PC-9 (cell line): Measurements from ENCODE around the gene RPS2. TPM values are rescaled to one million over a fixed set of nuclear protein-coding genes. Genes with fewer than 3 reads are reported as not detected.

Source experiments
- BruUV-seq: library from RNA; stranded (reverse); fragments of 400-500 nt; replicated peaks from 2 replicates; lab custom pipeline; 2021; lab: Mats Ljungman, UMichigan
- CTCF ChIA-PET: fragments of 300-600 bp; sonication (Branson Sonifier 250); formaldehyde crosslinking; loops from one replicate; lab custom pipeline; 2022; ENCODE audit warnings: antibody characterized with exemption; lab: Charles Lee
- POLR2A ChIA-PET: fragments of 300-600 bp; sonication (Branson Sonifier 250); formaldehyde crosslinking; loops from one replicate; lab custom pipeline; 2022; ENCODE audit warnings: antibody characterized with exemption; ENCODE audit not compliant: unreplicated experiment; lab: Charles Lee
- DNase-seq, 2 experiments: peaks; one replicate each; pipeline versions ENCODE4 v3.0.0 to v3.0.0-alpha.2; 2015 to 2022; ENCODE audit warnings: mixed read lengths in 1 of 2
- H2AFZ ChIP-seq: fragments of 200-600 bp; sonication (generic); 2 replicates; pipeline ENCODE4 v1.8.1; 2017; ENCODE audit warnings: antibody characterized with exemption
- H3F3A ChIP-seq: fragments of 200-600 bp; sonication (generic); 2 replicates; pipeline ENCODE4 v1.8.1; 2017; ENCODE audit warnings: antibody characterized with exemption, mild to moderate bottlenecking, low read depth; ENCODE audit not compliant: insufficient read depth
- H3K27ac ChIP-seq: fragments of 200-600 bp; sonication (generic); 2 replicates; pipeline ENCODE4 v1.6.1; 2016; ENCODE audit warnings: mixed run types
- H3K27me3 ChIP-seq: fragments of 200-600 bp; sonication (generic); 2 replicates; pipeline ENCODE4 v1.6.1; 2016; ENCODE audit warnings: low read depth, mixed run types; ENCODE audit not compliant: insufficient read depth
- H3K36me3 ChIP-seq: fragments of 200-600 bp; sonication (generic); 2 replicates; pipeline ENCODE4 v1.6.1; 2016; ENCODE audit warnings: low read depth, mixed run types
- H3K4me1 ChIP-seq: fragments of 200-600 bp; sonication (generic); replicated peaks from 2 replicates; pipeline ENCODE4 v1.6.1; 2016; ENCODE audit warnings: mixed run types; ENCODE audit not compliant: insufficient read depth
- H3K4me2 ChIP-seq: fragments of 200-600 bp; sonication (generic); 2 replicates; pipeline ENCODE4 v1.6.1; 2017; ENCODE audit warnings: mixed run types
- H3K4me3 ChIP-seq: fragments of 200-600 bp; sonication (generic); 2 replicates; pipeline ENCODE4 v1.6.1; 2016; ENCODE audit warnings: mixed run types
- H3K79me2 ChIP-seq: fragments of 200-600 bp; sonication (generic); 2 replicates; pipeline ENCODE4 v1.6.1; 2017; ENCODE audit warnings: low read depth, mixed run types
- H3K9me2 ChIP-seq: fragments of 200-600 bp; sonication (generic); 2 replicates; pipeline ENCODE4 v1.8.1; 2017; ENCODE audit warnings: mild to moderate bottlenecking; ENCODE audit not compliant: insufficient read depth
- H3K9me3 ChIP-seq: fragments of 200-600 bp; sonication (generic); 2 replicates; pipeline ENCODE4 v1.8.1; 2016; ENCODE audit warnings: low read depth; ENCODE audit not compliant: insufficient read depth
- H4K20me1 ChIP-seq: fragments of 200-600 bp; sonication (generic); 2 replicates; pipeline ENCODE4 v1.8.1; 2017; ENCODE audit not compliant: insufficient read depth
- EZH2 ChIP-seq: fragments of 200-600 bp; sonication (generic); IDR thresholded peaks from 2 replicates; pipeline ENCODE4 v1.8.0; 2017; ENCODE audit warnings: antibody characterized with exemption, low read depth
- intact Hi-C: fragments of 100-400 bp; cut with micrococcal nuclease; formaldehyde crosslinking; loops from one replicate; pipeline ENCODE4 v1.10.0; 2022; ENCODE audit not compliant: unreplicated experiment
- total RNA-seq: library from RNA; stranded (reverse); gene quantifications from 2 replicates; pipeline ENCODE4 v1.2.3, GENCODE V29; 2021
- TF ChIP-seq, protein P1 (sequence below): fragments of 200-600 bp; sonication (generic); conservative IDR thresholded peaks from 2 replicates; pipeline ENCODE4 v1.6.1; 2017; ENCODE audit warnings: mixed run types, antibody characterized with exemption, mild to moderate bottlenecking, moderate library complexity

Gene RPS2
- total RNA-seq, 1 experiment from 2014 or later, result 3,808 TPM

DNA sequence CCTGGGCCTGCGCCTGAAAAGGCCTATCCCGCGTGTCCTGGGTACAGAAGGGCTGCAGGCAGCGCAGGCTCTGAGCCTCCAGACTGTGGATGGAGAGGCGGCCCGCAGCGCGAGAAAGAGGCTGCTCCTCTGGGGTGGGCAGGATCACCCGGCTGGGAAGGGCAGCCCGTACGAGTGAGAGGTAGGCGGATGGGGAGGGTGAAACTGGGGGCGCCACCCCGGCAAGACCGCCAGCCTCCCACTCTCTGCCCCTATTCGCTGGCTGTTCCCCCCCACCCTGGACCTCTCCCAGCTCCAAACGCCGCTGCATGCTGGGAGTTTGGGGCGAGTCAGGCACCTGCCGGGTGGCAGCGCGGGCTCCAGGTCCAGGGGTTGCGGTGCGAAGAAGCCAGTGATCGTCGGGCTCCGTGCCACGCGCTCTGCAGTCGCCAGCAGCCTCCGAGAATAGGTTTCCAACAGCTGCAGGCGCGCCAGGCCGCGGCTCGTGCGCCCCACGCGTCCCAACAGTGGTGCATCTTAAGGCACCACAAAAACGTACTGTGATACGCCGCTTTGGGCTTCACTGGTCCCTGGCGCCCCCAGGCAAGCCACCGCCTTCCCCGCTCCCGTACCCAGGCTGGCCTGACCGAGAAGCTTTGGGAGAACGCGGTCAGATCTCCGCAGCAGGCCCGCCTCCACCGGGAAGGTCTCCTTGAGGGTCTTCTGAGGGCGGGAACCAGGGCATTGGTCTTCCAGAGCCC is 15.6 kb upstream of the RPS2 start:
- no peak for DNase-seq
- peak overlapping the region; percentile 99 for H3K4me2 ChIP-seq
- POLR2A ChIA-PET, result interaction anchor here (0.6 to 1.4 kb wide), 3 partner anchors 16 to 1204 kb away, joined by 4 to 25 read pairs (median 10); partner anchors contain the start of gene RPS2
- no peaks in the 10 kb centered on the region for H3K9me2 ChIP-seq
- no peaks in the 10 kb centered on the region for H3K27me3 ChIP-seq
- H3K4me1 ChIP-seq, result peaks cover 55% of the 10 kb centered on the region
- TF ChIP-seq EZH2, result no peak
- TF ChIP-seq, protein P1, sequence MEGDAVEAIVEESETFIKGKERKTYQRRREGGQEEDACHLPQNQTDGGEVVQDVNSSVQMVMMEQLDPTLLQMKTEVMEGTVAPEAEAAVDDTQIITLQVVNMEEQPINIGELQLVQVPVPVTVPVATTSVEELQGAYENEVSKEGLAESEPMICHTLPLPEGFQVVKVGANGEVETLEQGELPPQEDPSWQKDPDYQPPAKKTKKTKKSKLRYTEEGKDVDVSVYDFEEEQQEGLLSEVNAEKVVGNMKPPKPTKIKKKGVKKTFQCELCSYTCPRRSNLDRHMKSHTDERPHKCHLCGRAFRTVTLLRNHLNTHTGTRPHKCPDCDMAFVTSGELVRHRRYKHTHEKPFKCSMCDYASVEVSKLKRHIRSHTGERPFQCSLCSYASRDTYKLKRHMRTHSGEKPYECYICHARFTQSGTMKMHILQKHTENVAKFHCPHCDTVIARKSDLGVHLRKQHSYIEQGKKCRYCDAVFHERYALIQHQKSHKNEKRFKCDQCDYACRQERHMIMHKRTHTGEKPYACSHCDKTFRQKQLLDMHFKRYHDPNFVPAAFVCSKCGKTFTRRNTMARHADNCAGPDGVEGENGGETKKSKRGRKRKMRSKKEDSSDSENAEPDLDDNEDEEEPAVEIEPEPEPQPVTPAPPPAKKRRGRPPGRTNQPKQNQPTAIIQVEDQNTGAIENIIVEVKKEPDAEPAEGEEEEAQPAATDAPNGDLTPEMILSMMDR, result no peak
- peak overlapping the region; percentile 81; the same call in 1 of the 2 replicates for H2AFZ ChIP-seq
- H3K9me3 ChIP-seq, result no peaks in the 10 kb centered on the region
- BruUV-seq, result no TSS peak
- CTCF ChIA-PET, result interaction anchor here (0.6 kb wide), 1 partner anchor 166 kb away, joined by 3 read pairs; no protein-coding TSS in a partner anchor
- peaks cover 9% of the 10 kb centered on the region for H3K79me2 ChIP-seq
- 0 out of 2 replicates have a peak, but pooled peaks cover 3% of the 10 kb centered on the region for H3K36me3 ChIP-seq
- intact Hi-C loops, result loop anchor here (5.0 kb wide), 2 partner anchors 67 to 162 kb away; partner anchors contain the start of genes NTHL1 and TSC2
- H4K20me1 ChIP-seq, result 0 out of 2 replicates have a peak, but pooled peaks cover 5% of the 10 kb centered on the region
- peaks cover 65% of the 10 kb centered on the region for H3F3A ChIP-seq
- H3K4me3 ChIP-seq, result peak overlapping the region; percentile 55
- H3K27ac ChIP-seq, result peak overlapping the region; percentile 62

DNA sequence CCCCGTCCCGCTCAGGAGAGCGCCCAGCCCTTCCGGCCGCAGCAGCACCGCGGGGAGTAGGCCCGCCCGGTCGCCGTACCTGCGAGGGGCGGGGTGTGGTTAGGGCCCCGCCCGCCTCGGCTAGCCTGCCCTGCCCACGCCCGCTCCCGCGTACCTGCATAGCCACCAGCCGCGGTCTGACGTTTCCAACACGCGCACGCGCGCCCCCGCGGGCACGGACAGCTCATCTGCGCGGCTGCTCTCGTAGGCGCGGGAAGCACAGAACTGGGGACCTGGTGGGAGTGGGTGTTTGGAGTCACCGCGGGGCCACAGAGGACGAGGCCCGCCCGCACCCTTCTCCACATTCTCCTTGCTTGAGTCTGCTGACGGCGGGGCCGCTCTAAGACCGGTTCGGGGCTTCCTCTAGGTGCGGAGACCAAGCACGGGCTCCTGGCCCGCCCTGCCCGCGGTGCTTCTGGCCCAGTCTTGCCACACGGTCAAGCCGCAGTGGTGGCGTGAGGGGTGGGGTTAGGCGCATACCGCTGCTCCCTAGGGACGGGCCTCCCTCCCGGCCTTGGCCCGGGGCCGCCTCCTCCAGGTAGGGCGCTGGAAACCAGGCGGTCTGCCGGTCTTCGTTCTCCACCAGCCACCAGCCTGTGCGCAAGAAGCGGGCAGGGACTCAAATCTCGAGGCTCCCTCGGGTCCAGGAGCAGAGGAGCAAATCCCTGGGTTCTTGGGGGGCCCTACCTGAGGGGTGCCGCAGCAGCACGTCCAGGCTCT is 14.8 kb upstream of the RPS2 start:
- H3K27me3 ChIP-seq, result no peaks in the 10 kb centered on the region
- TF ChIP-seq, protein P1, result no peak; the same call in 1 of the 2 replicates
- no peak for TF ChIP-seq EZH2
- peak overlapping the region; percentile 81 for H2AFZ ChIP-seq
- H3K4me3 ChIP-seq, result peak overlapping the region; percentile 55
- H3K4me1 ChIP-seq, result peaks cover 51% of the 10 kb centered on the region
- H3K79me2 ChIP-seq, result peaks cover 2% of the 10 kb centered on the region; the same call in 1 of the 2 replicates
- no peaks in the 10 kb centered on the region for H3K9me3 ChIP-seq
- intact Hi-C loops, result loop anchor here (5.0 kb wide), 2 partner anchors 68 to 163 kb away; partner anchors contain the start of genes NTHL1 and TSC2
- peak; percentile 77 to 97 for DNase-seq
- peaks cover 58% of the 10 kb centered on the region for H3F3A ChIP-seq
- H4K20me1 ChIP-seq, result 0 out of 2 replicates have a peak, but pooled peaks cover 5% of the 10 kb centered on the region
- H3K27ac ChIP-seq, result peak overlapping the region; percentile 62
- BruUV-seq, result TSS peak; percentile 27
- 0 out of 2 replicates have a peak, but pooled peaks cover 3% of the 10 kb centered on the region for H3K36me3 ChIP-seq
- POLR2A ChIA-PET, result interaction anchor here (0.6 to 1.4 kb wide), 4 partner anchors 15 to 1203 kb away, joined by 3 to 10 read pairs (median 4); partner anchors contain the start of gene RPS2
- H3K4me2 ChIP-seq, result peak overlapping the region; percentile 99
- no peaks in the 10 kb centered on the region for H3K9me2 ChIP-seq
- CTCF ChIA-PET, result no interaction called here
